Upper lobe of left lung (tissue), 6 donors: ENCODE data around the gene TMEM14C. TPM values are rescaled to one million over a fixed set of nuclear protein-coding genes. Genes with fewer than 3 reads are reported as not detected.
A peak's percentile ranks its signal among the peaks of the same experiment; 100 is the strongest.
"Not testable (repeated sequence)": the region's sequence is repeated elsewhere in the genome, so short reads cannot be mapped to it uniquely, and the experiment has no call there.

ENCODE experiments used
- ATAC-seq, 2 donors: fragments of 200-7000 bp; cut with Tn5 transposase; one replicate each; pipeline ENCODE4 v1.9.1; 2022; ENCODE audit warnings: mild to moderate bottlenecking in 2 of 2, moderate library complexity in 2 of 2; ENCODE audit not compliant: low FRiP score in 2 of 2
- DNase-seq, 2 donors: peaks; one replicate each; pipeline ENCODE4 v3.0.0-alpha.2; 2019 to 2020
- H3K27ac ChIP-seq, 4 donors: fragments of 200-600 bp; sonication (generic); one replicate each; pipeline ENCODE4 v1.5.1; 2016 to 2019
- H3K27me3 ChIP-seq, 4 donors: fragments of 200-600 bp; sonication (generic); one replicate each; pipeline ENCODE4 v1.5.1; 2017 to 2019
- H3K36me3 ChIP-seq, 4 donors: fragments of 200-600 bp; sonication (generic); one replicate each; pipeline ENCODE4 v1.5.1; 2016 to 2019
- H3K4me1 ChIP-seq, 4 donors: fragments of 200-600 bp; sonication (generic); one replicate each; pipeline ENCODE4 v1.5.1; 2018 to 2019
- H3K4me3 ChIP-seq, 4 donors: fragments of 200-600 bp; sonication (generic); one replicate each; pipeline ENCODE4 v1.5.1; 2017 to 2019; ENCODE audit warnings: mild to moderate bottlenecking in 2 of 4, moderate library complexity in 1 of 4
- H3K9me3 ChIP-seq, 4 donors: fragments of 200-600 bp; sonication (generic); one replicate each; pipeline ENCODE4 v1.5.1; 2018 to 2019
- EP300 ChIP-seq, 4 donors: sonication (generic); formaldehyde crosslinking; IDR thresholded peaks; one replicate each; pipeline ENCODE4 v1.5.1; 2017; ENCODE audit warnings: antibody characterized with exemption in 4 of 4, control low read depth in 2 of 4
- POLR2A ChIP-seq, 4 donors: fragments of 450-650 bp; IDR thresholded peaks; one replicate each; pipeline ENCODE4 v1.5.1; 2016 to 2017; ENCODE audit warnings: antibody characterized with exemption in 4 of 4, mild to moderate bottlenecking in 2 of 4
- POLR2AphosphoS5 ChIP-seq, 2 donors: sonication (generic); formaldehyde crosslinking; IDR thresholded peaks; one replicate each; pipeline ENCODE4 v1.5.1; 2017; ENCODE audit warnings: antibody characterized with exemption in 2 of 2
- whole genome bisulfite sequencing, 2 donors: methylation state at CpG; one replicate each; pipeline ENCODE4 v1.1.5; 2017 to 2018; 5-methylcytosine and 5-hydroxymethylcytosine counted together
- total RNA-seq, 6 donors: library from RNA; depleted of rRNA in 4 of 6; stranded (reverse); fragments of >200 nt in 4 of 6; gene quantifications; one replicate each; pipeline versions ENCODE4 v1.1.0 to v1.2.1, GENCODE V29; 2016 to 2021
- TF ChIP-seq, protein P1 (sequence below), 6 experiments: fragments of 450-650 bp in 4 of 6; fragments of 200-600 bp in 2 of 6; sonication (generic) in 2 of 6; IDR thresholded peaks; one replicate each; pipeline ENCODE4 v1.5.1; 2016 to 2019; ENCODE audit warnings: antibody characterized with exemption in 6 of 6
- donor health status: DM: no; HTN: no; CAD: no; lungs with moderate emphysema.
- donor health status: DM: no; HTN: yes; CAD: no; lungs with severe emphysema.

TMEM14C gene
- total RNA-seq, 6 donors from 2014 or later: 23.0 to 116 (median 95.1) TPM

DNA sequence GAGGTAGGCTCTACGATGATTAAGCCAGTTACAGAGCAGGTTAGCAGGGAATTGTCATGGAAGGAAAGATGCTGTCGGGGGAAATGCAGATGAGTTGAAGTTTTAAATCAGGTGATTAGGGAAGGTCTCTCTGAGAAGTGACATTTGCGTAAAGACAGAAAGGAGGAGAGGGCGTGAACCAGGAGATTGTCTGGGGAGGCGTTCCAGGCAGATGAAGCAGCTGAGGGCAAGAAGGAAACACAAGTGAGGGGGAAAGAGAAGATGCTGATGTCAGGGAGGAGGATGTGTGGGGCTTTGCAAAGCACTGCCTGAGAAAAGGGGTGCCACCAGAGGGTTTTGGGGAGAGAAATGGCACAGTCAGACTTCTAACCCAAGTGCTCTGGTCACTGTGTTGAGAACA lies 22.2 kb downstream of the TMEM14C start:
- H3K4me1 ChIP-seq: peaks cover 20 to 30% (median 25%) of the 10 kb centered on the region in 4 donors
- H3K27ac ChIP-seq: no peak overlapping the region
- DNase-seq (no peak), ATAC-seq (no peak)
- H3K27me3 ChIP-seq: no peaks in the 10 kb centered on the region
- no peaks in the 10 kb centered on the region for H3K9me3 ChIP-seq
- peaks cover 0 to 6% (median 0%) of the 10 kb centered on the region in 4 donors for H3K36me3 ChIP-seq
- TF ChIP-seq POLR2A (IDR thresholded peaks at IDR 0.05) (no peak), EP300 (IDR thresholded peaks at IDR 0.05) (no peak), POLR2AphosphoS5 (IDR thresholded peaks at IDR 0.05) (no peak)
- TF ChIP-seq, protein P1, sequence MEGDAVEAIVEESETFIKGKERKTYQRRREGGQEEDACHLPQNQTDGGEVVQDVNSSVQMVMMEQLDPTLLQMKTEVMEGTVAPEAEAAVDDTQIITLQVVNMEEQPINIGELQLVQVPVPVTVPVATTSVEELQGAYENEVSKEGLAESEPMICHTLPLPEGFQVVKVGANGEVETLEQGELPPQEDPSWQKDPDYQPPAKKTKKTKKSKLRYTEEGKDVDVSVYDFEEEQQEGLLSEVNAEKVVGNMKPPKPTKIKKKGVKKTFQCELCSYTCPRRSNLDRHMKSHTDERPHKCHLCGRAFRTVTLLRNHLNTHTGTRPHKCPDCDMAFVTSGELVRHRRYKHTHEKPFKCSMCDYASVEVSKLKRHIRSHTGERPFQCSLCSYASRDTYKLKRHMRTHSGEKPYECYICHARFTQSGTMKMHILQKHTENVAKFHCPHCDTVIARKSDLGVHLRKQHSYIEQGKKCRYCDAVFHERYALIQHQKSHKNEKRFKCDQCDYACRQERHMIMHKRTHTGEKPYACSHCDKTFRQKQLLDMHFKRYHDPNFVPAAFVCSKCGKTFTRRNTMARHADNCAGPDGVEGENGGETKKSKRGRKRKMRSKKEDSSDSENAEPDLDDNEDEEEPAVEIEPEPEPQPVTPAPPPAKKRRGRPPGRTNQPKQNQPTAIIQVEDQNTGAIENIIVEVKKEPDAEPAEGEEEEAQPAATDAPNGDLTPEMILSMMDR (IDR thresholded peaks at IDR 0.05): no peak
- no peak overlapping the region for H3K4me3 ChIP-seq
- 88 to 91% methylated on average over 5 of the region's 5 CpGs for WGBS, 2 donors

DNA sequence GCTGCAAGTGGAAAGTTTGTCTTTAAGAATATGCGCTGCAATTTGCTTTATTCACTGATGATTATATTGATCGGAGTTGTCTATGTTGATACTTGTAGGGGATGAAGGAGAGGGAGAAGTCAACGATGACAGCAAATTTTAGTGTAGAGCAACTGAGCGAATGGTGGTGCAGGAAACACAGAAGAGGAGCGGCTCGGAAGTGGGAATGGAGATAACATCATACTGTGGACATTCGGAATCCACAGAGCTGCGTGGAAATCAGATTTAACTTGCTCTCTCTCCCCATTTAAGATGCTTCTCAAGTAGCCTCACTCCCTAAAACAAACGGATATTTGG lies 24.0 kb downstream of the TMEM14C start:
- peak overlapping the region; percentile 59 to 89 (median 86) for H3K27ac ChIP-seq
- peak overlapping the region in 3 of 4 donors; percentile 62 to 85 (median 74) for H3K4me3 ChIP-seq
- H3K27me3 ChIP-seq: no peaks in the 10 kb centered on the region
- TF ChIP-seq, protein P1 (IDR thresholded peaks at IDR 0.05): no peak
- no peak for TF ChIP-seq POLR2AphosphoS5 (IDR thresholded peaks at IDR 0.05)
- TF ChIP-seq POLR2A (IDR thresholded peaks at IDR 0.05): no peak
- ATAC-seq (no peak), DNase-seq (no peak)
- H3K36me3 ChIP-seq: peaks cover 0 to 21% (median 9%) of the 10 kb centered on the region in 4 donors
- H3K9me3 ChIP-seq: no peaks in the 10 kb centered on the region
- H3K4me1 ChIP-seq: peaks cover 20 to 33% (median 25%) of the 10 kb centered on the region in 4 donors
- WGBS, 2 donors: 31 to 32% methylated on average over 9 of the region's 9 CpGs

DNA sequence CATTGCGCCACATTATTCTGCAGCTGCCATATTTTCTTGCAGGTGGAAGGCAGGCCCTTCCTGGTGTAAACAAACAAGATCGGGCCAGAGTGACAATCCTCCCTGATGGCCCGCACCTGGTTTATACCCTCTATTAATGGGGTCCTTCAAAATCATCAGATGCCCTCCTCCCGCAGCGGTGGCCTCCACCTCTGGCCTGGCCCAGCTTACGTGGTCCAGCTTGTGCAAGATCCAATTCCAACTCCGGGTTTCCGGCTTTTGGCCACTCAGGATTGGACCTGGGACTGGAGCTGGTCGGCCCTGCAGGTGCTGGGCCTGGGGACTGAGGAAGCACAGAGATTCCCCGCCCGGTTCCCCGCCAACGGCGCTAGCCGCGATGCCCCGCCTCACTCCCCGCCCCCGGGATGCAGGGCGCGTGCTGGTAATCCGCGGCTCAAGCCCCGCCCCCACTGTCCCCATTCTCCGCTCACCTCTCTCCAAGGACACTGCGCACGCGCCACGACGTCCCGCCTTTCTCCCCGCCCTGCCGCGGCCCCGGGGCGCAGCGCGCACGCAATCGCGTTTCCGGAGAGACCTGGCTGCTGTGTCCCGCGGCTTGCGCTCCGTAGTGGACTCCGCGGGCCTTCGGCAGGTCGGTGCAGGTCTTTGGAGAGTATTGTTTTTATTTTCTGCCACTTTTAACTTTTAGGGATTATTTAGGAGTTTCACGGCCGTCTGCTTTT lies 24.5 kb downstream of the TMEM14C start, which contains the start of gene TMEM14B:
TMEM14B (plus strand) TSS at position 555 of the 722 bp plus-strand sequence. CDS start 1,441 bp downstream, outside the sequence.
- H3K36me3 ChIP-seq: peaks cover 0 to 21% (median 11%) of the 10 kb centered on the region in 4 donors
- no peaks in the 10 kb centered on the region for H3K27me3 ChIP-seq
- 2 to 3% methylated on average over 22 to 43 of the region's 52 CpGs for WGBS, 2 donors
- H3K4me3 ChIP-seq: peak within 1 kb of the TSS; percentile 62 to 85 (median 74)
- no peaks in the 10 kb centered on the region for H3K9me3 ChIP-seq
- peaks cover 20 to 33% (median 25%) of the 10 kb centered on the region in 4 donors for H3K4me1 ChIP-seq
- H3K27ac ChIP-seq: peak within 1 kb of the TSS; percentile 81 to 89 (median 86)
- DNase-seq (peak; percentile 100), ATAC-seq (peak; percentile 99 to 100)
- TF ChIP-seq, protein P1 (IDR thresholded peaks at IDR 0.05): peak in 1 of 6 experiments; percentile 15
- TF ChIP-seq POLR2AphosphoS5 (IDR thresholded peaks at IDR 0.05): peak; percentile 90 to 95
- peak in 3 of 4 donors; percentile 67 to 91 (median 76) for TF ChIP-seq POLR2A (IDR thresholded peaks at IDR 0.05)
- TF ChIP-seq EP300 (IDR thresholded peaks at IDR 0.05): peak in 1 of 4 donors; percentile 75

DNA sequence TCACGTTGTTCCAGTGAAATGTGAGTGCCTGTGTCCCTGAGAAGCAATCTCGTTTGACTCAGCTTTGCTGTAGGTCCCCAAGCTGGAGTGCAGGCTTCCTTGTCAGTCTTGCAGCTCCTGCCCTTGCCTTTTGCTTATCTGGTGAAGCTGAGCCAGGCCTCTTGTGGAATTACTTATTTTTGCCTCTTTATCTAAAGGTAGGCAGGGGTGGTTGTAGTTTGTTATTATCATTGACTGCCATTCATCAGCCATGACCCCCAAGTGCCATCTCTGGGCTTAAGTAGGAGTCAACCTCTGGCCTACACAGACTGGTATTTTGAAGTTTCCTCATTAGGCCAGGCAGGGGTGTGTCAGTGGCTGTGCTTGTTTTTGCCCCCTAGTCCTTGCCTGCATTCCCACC lies 26.9 kb downstream of the TMEM14C start:
- WGBS, 2 donors: 53 to 54% methylated on average over 2 of the region's 2 CpGs
- no peak for TF ChIP-seq POLR2AphosphoS5 (IDR thresholded peaks at IDR 0.05)
- no peak for TF ChIP-seq POLR2A (IDR thresholded peaks at IDR 0.05)
- TF ChIP-seq, protein P1 (IDR thresholded peaks at IDR 0.05): no peak
- TF ChIP-seq EP300 (IDR thresholded peaks at IDR 0.05): no peak
- Histone ChIP-seq H3K4me3 (no peak overlapping the region), H3K4me1 (peaks cover 20 to 33% (median 25%) of the 10 kb centered on the region in 4 donors), H3K27ac (peak overlapping the region in 1 of 4 donors; percentile 27), H3K36me3 (peaks cover 0 to 44% (median 27%) of the 10 kb centered on the region in 4 donors), H3K9me3 (no peaks in the 10 kb centered on the region), H3K27me3 (no peaks in the 10 kb centered on the region)
- no peak for DNase-seq
- no peak for ATAC-seq

DNA sequence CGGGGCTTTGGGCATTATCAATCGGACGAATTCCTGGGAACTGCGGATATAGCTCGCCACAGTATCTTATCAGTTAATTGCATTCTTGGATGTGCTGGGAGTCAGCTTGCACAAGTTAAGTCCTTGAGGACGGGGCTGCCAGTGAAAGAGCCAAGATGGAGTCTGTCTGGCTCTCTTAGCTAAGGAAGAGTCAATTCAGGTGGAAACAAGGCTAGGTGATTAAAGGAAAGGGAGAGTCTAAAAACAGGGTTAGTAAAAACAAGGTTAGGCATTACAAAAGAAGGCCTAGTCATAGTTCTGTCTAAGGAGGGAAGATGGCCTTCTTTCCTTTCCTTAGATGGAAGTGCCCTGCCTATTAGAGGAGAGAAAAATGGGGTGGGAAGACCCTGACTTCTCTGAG lies 27.7 kb downstream of the TMEM14C start:
- not testable (repeated sequence) for H3K9me3 ChIP-seq, H3K27me3 ChIP-seq, H3K4me3 ChIP-seq, H3K27ac ChIP-seq, ATAC-seq, DNase-seq
- 78 to 86% methylated on average over 6 of the region's 6 CpGs for WGBS, 2 donors
- Histone ChIP-seq H3K36me3 (peaks cover 0 to 52% (median 32%) of the 10 kb centered on the region in 4 donors), H3K4me1 (peaks cover 20 to 33% (median 25%) of the 10 kb centered on the region in 4 donors)

DNA sequence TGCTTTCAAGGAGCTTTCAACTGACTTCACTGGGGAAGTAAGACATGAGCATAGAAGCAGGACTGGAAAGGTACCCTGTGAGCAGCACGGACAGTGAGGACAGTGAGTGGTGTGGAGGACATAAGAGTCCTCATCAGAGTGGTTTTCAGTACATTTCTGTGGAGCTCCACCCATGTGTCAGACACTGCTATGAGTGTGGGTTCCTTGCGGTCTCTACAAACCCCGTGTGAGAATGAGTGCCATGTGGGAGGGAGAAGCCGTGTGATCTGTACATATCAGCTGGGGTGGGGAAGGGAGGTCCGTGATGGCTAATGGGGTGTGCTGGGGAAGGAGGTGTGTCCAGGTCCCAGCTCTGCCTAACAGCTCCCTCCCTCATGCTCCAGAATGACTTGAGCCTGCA lies 28.9 kb downstream of the TMEM14C start:
- peaks cover 5 to 62% (median 36%) of the 10 kb centered on the region in 4 donors for H3K36me3 ChIP-seq
- H3K27me3 ChIP-seq: not testable (repeated sequence)

More for the DNA sequence above, 28.9 kb downstream of the TMEM14C start:
- H3K4me3 ChIP-seq, H3K27ac ChIP-seq, DNase-seq, H3K9me3 ChIP-seq, ATAC-seq: not testable (repeated sequence)
- peaks cover 20 to 29% (median 22%) of the 10 kb centered on the region in 4 donors for H3K4me1 ChIP-seq
- WGBS, 2 donors: 69 to 73% methylated on average over 5 of the region's 5 CpGs
